Measurements from ENCODE around the gene RAB27A. TPM values are rescaled to one million over a fixed set of nuclear protein-coding genes. Genes with fewer than 3 reads are reported as not detected.
A peak's percentile ranks its signal among the peaks of the same experiment; 100 is the strongest.

The RAB27A gene
- total and polyA plus RNA-seq, 7 donors, result 13.0 to 194 (median 27.7) TPM

DNA sequence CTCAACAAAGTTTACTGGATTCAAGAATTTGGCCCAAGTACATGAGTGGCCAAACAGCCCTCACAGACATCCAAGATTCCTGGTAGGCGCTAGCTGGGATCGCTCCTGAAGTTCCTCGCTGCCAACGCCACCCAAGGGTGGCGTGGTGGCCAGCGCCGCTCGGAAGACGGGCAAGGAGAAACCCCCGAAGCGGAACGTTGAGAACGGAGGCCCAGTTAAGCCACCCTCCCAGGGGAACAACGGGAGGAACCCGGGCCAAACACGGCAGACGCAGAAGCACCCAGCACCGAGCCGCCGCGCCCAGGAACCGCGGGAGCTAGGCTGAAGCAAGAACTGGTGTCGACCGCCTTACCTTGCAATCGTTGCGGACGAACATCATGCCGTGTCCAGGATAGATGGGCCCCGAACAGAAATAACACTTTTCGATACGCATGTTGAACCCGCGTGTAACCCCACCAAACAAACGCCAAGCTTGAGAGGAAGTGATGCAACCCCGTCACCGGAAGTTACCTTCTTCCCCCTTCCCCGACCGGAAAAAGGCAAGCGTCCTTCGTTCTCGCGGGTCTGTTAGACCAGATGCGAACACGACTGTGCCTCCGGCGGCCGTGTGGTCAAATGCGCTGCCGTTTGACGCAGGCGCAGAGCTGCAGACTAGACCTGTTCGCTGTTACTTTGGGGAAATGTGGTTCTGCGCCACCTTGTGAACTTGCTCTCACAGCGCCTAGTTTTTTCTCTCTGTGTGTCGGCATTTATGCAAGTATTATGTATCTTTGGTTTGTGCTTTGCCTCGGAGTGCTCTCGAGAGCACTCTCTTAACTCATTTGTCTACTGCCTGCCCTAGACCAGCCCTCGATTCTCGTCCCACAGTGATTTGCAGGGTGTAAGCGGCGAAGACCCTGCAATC lies 92.9 kb downstream of the RAB27A start, which contains the start of gene RSL24D1:
TSS of gene RSL24D1 (minus strand) at position 484 of the 904 bp plus-strand sequence. CDS start at position 433, 51 bp downstream.
- peak in 1 of 4 donors; percentile 53 for TF ChIP-seq EP300 (IDR thresholded peaks at IDR 0.05)
- TF ChIP-seq, protein P1, sequence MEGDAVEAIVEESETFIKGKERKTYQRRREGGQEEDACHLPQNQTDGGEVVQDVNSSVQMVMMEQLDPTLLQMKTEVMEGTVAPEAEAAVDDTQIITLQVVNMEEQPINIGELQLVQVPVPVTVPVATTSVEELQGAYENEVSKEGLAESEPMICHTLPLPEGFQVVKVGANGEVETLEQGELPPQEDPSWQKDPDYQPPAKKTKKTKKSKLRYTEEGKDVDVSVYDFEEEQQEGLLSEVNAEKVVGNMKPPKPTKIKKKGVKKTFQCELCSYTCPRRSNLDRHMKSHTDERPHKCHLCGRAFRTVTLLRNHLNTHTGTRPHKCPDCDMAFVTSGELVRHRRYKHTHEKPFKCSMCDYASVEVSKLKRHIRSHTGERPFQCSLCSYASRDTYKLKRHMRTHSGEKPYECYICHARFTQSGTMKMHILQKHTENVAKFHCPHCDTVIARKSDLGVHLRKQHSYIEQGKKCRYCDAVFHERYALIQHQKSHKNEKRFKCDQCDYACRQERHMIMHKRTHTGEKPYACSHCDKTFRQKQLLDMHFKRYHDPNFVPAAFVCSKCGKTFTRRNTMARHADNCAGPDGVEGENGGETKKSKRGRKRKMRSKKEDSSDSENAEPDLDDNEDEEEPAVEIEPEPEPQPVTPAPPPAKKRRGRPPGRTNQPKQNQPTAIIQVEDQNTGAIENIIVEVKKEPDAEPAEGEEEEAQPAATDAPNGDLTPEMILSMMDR (IDR thresholded peaks at IDR 0.05), result peak; percentile 11 to 33 (median 15)
- TF ChIP-seq POLR2A (IDR thresholded peaks at IDR 0.05), result peak; percentile 55 to 63
- peak; percentile 86 to 97 (median 88) for TF ChIP-seq POLR2AphosphoS5 (IDR thresholded peaks at IDR 0.05)
- H3K4me3 ChIP-seq, result peak within 1 kb of the TSS; percentile 81 to 93 (median 92)
- peaks cover 0 to 38% (median 32%) of the 10 kb centered on the region in 4 donors for H3K4me1 ChIP-seq
- peak within 1 kb of the TSS; percentile 93 to 95 (median 94) for H3K27ac ChIP-seq
- 0% methylated on average over 62 of the region's 62 CpGs for WGBS, 2 donors
- intact Hi-C loops (cut with DNase I), result loop anchor here (5.0 kb wide), 2 partner anchors 96 to 211 kb away; partner anchors contain the start of genes CCPG1 and PIERCE2
- H3K27me3 ChIP-seq, result no peaks in the 10 kb centered on the region
- no peaks in the 10 kb centered on the region for H3K9me3 ChIP-seq
- peaks cover 0 to 8% (median 2%) of the 10 kb centered on the region in 4 donors for H3K36me3 ChIP-seq
- DNase-seq, result peak; percentile 98

DNA sequence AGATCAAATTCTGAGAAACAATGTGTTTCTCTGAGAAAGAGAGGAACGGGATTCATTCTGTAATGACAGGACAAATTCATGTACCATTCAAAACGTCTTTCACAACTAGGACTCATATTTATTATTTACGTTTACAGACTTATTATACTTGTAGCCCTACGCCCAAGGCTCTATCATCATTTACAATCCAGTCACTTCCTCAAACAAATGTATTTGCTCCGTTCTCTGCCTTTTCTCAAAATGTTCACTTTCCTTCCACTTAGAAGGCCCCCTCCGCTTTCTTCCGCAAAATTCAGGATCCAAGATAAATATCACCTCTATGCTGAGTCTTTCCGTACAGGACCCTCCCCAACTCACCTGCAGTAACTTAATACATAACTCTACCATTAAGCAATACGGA lies 93.6 kb downstream of the RAB27A start:
- DNase-seq, result no peak
- 0 to 1% methylated on average over 9 of the region's 9 CpGs for WGBS, 2 donors
- Histone ChIP-seq H3K27ac (peak overlapping the region; percentile 93 to 95 (median 94)), H3K27me3 (no peaks in the 10 kb centered on the region), H3K36me3 (peaks cover 0 to 11% (median 4%) of the 10 kb centered on the region in 4 donors), H3K4me1 (peaks cover 0 to 38% (median 32%) of the 10 kb centered on the region in 4 donors), H3K4me3 (peak overlapping the region; percentile 81 to 93 (median 92)), H3K9me3 (no peaks in the 10 kb centered on the region)
- intact Hi-C loops (cut with DNase I), result loop anchor here (5.0 kb wide), 2 partner anchors 96 to 211 kb away; partner anchors contain the start of genes CCPG1 and PIERCE2
- TF ChIP-seq, protein P1 (IDR thresholded peaks at IDR 0.05), result no peak

- no peaks in the 10 kb centered on the region for H3K27me3 ChIP-seq
- no peak overlapping the region for H3K4me3 ChIP-seq
- DNase-seq, result no peak
- H3K27ac ChIP-seq, result no peak overlapping the region
- intact Hi-C loops (cut with DNase I), result no loop called here
- peaks cover 0 to 38% (median 32%) of the 10 kb centered on the region in 4 donors for H3K4me1 ChIP-seq
- TF ChIP-seq, protein P1 (IDR thresholded peaks at IDR 0.05), result no peak
- no peak for TF ChIP-seq POLR2A (IDR thresholded peaks at IDR 0.05)
- TF ChIP-seq EP300 (IDR thresholded peaks at IDR 0.05), result no peak
- no peak for TF ChIP-seq POLR2AphosphoS5 (IDR thresholded peaks at IDR 0.05)
- no peaks in the 10 kb centered on the region for H3K9me3 ChIP-seq
- H3K36me3 ChIP-seq, result peaks cover 0 to 29% (median 9%) of the 10 kb centered on the region in 4 donors
Observed at GRCh38 chr15:55194256-55194655, 95.4 kb downstream of the RAB27A start.

DNA sequence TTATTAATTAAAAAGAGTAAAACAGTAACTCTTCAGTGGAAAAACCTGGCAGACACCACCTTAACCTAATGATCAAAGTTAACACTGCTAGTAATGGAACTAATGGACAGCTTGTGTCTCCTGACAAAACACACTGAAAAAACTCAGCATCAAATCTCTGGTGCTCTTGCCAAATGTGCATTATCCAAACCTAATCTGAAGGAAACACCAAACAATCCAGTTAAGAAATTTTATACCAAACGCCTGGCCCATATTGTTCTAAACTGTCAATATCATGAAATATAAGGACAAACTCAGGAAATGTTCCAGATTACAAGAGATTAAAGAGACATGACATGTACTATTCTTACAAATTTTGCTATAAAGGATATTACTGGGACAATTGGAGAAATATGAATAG lies 103.3 kb downstream of the RAB27A start:
- no peak for DNase-seq
- Histone ChIP-seq H3K9me3 (no peaks in the 10 kb centered on the region), H3K27ac (no peak overlapping the region), H3K36me3 (peaks cover 0 to 75% (median 21%) of the 10 kb centered on the region in 4 donors), H3K27me3 (no peaks in the 10 kb centered on the region), H3K4me1 (no peaks in the 10 kb centered on the region), H3K4me3 (no peak overlapping the region)
- WGBS, 2 donors, result 77 to 82% methylated on average over 1 of the region's 1 CpG
- TF ChIP-seq POLR2AphosphoS5 (IDR thresholded peaks at IDR 0.05), result no peak
- TF ChIP-seq, protein P1 (IDR thresholded peaks at IDR 0.05), result no peak
- TF ChIP-seq EP300 (IDR thresholded peaks at IDR 0.05), result no peak
- no peak for TF ChIP-seq POLR2A (IDR thresholded peaks at IDR 0.05)
- intact Hi-C loops (cut with DNase I), result no loop called here
